Effector memory CD4-positive, alpha-beta T cell (primary cell): Measurements from ENCODE around the gene ZFP42.

Source experiments
- DNase-seq, 3 donors: peaks; one replicate each; pipeline ENCODE4 v3.0.0-alpha.2; 2020
- H3K27ac ChIP-seq: 2 replicates; pipeline ENCODE4 v1.7.0; 2013; ENCODE audit warnings: mild to moderate bottlenecking, low read length, moderate library complexity; ENCODE audit not compliant: insufficient read depth, poor library complexity, severe bottlenecking
- H3K27me3 ChIP-seq: replicated peaks from 2 replicates; pipeline ENCODE4 v1.7.0; 2013; ENCODE audit warnings: mild to moderate bottlenecking, low read length; ENCODE audit not compliant: insufficient read depth, control insufficient read depth, poor library complexity, severe bottlenecking
- H3K36me3 ChIP-seq: 2 replicates; pipeline ENCODE4 v1.7.0; 2013; ENCODE audit warnings: mild to moderate bottlenecking, low read length, moderate library complexity; ENCODE audit not compliant: control insufficient read depth, insufficient read depth
- H3K4me1 ChIP-seq: 2 replicates; pipeline ENCODE4 v1.7.0; 2013; ENCODE audit warnings: low read length, mild to moderate bottlenecking; ENCODE audit not compliant: control insufficient read depth, insufficient read depth, poor library complexity, severe bottlenecking
- H3K4me3 ChIP-seq: 2 replicates; pipeline ENCODE4 v1.7.0; 2013; ENCODE audit warnings: low read length, low read depth, mild to moderate bottlenecking; ENCODE audit not compliant: insufficient read depth, poor library complexity, severe bottlenecking
- H3K9me3 ChIP-seq: 2 replicates; pipeline ENCODE4 v1.7.0; 2013; ENCODE audit warnings: mild to moderate bottlenecking, low read length, moderate library complexity; ENCODE audit not compliant: control insufficient read depth

Gene ZFP42

DNA sequence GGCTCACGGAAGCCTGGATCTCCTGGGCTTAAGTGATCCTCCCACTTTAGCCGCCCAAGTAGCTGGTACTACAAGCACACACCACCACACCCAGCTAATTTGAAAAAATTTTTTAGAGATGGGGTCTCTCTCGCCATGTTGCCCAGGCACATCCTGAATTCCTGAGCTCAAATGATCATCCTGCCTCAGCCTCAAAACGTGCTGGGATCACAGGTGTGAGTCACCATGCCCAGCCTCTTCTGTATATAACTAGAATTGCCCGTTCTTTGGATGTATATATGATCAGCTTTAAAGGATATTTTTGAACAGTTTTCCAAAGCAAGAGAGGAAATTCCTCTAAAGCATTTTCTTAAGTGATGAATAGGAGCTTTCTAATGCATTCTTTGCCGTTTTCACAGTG lies 22.7 kb downstream of the ZFP42 start:
- Histone ChIP-seq H3K4me1 (no peaks in the 10 kb centered on the region), H3K27me3 (no peaks in the 10 kb centered on the region), H3K9me3 (no peaks in the 10 kb centered on the region), H3K36me3 (no peaks in the 10 kb centered on the region), H3K4me3 (no peak overlapping the region), H3K27ac (no peak overlapping the region)
- no peak for DNase-seq

DNA sequence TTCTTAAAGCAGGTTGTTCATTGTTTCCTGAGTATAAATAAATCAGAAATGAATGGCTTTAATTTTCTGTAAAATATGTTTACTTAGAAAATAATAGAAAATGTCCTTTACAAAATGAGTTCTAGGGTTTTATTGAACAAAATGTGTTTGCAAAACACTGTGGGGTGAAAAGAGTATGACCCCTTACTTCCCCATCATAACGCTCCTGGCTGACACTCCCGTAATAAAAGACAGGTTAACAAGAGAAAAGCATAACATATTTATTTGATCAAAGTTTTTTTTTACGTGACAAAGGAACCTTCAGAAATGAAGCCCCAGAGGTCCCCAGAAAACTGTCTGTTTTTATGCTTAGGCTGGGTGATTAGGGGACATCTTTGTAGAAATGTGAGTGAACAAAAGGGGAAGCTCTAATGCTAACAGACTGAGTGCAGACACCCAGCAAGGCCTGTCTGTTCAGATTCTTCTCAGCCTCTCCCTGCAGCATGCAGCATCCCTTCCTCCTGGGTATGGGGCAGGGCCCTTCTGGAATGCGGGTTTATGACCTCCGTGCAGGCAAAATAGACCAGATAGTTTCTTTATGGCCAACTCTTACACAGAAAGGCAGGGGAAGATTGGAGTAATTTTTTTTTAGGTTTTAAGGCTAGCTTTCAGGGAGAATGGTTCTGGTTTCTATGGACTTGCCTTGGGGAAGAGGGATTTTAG lies 26.1 kb downstream of the ZFP42 start:
- no peaks in the 10 kb centered on the region for H3K27me3 ChIP-seq
- H3K4me3 ChIP-seq: no peak overlapping the region
- no peaks in the 10 kb centered on the region for H3K36me3 ChIP-seq
- no peaks in the 10 kb centered on the region for H3K9me3 ChIP-seq
- no peak for DNase-seq
- H3K4me1 ChIP-seq: no peaks in the 10 kb centered on the region
- H3K27ac ChIP-seq: no peak overlapping the region

DNA sequence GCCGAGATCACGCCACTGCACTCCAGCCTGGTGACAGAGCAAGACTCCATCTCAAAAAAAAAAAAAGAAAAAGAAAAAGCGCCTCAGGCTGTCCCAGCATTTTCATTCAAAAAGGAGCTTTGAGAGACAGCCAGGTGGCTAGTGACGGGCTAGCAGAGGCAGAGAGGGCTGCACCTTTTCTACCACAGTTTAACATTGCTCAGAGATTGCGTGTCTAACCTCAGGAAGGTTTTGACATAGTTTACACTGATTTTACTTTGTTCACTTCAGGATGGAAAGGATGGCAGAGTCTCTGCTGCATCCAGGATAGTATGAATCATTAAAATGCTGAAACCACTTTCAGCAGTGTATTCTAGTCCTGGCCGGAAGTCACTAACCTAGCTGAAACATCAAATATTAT lies 28.1 kb downstream of the ZFP42 start:
- H3K9me3 ChIP-seq: no peaks in the 10 kb centered on the region
- no peak overlapping the region for H3K27ac ChIP-seq
- no peak for DNase-seq
- H3K36me3 ChIP-seq: no peaks in the 10 kb centered on the region
- no peak overlapping the region for H3K4me3 ChIP-seq
- H3K27me3 ChIP-seq: no peaks in the 10 kb centered on the region
- no peaks in the 10 kb centered on the region for H3K4me1 ChIP-seq

DNA sequence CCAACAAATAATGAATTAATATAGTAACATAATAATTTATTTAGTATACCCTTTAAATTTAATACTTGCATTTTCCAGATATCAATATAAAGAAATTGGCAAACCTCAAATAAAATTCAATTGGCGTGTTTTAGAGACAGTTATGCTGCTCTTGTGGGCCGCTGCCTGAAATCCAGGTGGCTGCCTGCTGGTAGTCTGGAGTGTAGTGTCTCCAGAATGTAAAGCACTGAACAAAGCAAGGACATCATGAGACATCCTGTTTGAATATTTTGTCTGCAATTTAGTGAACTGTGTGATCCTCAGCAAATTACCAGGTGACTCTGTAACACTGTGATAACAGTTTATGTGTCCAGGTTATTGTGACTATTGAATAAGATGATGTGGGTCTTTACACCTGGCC lies 29.9 kb downstream of the ZFP42 start:
- Histone ChIP-seq H3K9me3 (no peaks in the 10 kb centered on the region), H3K4me3 (no peak overlapping the region), H3K27ac (no peak overlapping the region), H3K4me1 (no peaks in the 10 kb centered on the region), H3K27me3 (no peaks in the 10 kb centered on the region), H3K36me3 (no peaks in the 10 kb centered on the region)
- DNase-seq: no peak

DNA sequence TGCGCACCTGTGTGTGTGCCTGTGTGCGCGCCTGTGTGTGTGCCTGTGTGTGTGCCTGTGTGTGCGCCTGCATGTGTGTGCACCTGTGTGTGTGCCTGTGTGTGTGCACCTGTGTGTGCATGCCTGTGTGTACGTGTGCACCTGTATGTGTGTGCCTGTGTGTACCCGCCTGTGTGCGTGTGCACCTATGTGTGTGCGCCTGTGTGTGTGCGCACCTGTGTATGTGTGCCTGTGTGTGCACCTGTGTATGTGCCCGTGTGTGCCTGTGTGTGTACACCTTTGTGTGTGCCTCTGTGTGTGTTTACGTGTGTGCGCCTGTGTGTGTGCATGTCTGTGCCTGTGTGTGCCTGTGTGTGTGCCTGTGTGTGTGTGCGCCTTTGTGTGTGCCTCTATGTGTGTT lies 33.5 kb downstream of the ZFP42 start:
- no peak overlapping the region for H3K4me3 ChIP-seq
- no peaks in the 10 kb centered on the region for H3K9me3 ChIP-seq
- no peaks in the 10 kb centered on the region for H3K36me3 ChIP-seq
- H3K27ac ChIP-seq: no peak overlapping the region
- no peaks in the 10 kb centered on the region for H3K27me3 ChIP-seq
- no peaks in the 10 kb centered on the region for H3K4me1 ChIP-seq
- no peak for DNase-seq

DNA sequence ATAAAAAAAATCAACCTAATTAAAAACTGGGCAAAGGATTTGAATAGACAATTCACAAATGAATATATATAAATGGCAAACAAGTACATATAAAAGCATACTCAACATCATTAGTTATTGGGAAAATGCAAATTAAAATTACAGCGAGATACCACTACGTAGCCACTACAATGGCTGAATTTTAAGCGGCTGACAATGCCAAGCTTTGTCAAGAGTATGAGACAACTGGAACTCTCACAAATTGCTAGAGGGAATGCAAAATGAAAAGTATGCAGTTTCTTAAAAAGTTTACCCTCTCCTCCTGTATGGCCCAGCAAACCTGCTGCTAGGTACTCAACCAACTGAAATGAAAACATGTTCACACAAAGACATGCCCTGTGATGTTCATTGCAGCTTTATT lies 34.8 kb downstream of the ZFP42 start:
- Histone ChIP-seq H3K4me1 (no peaks in the 10 kb centered on the region), H3K4me3 (no peak overlapping the region), H3K9me3 (no peaks in the 10 kb centered on the region), H3K36me3 (no peaks in the 10 kb centered on the region), H3K27ac (no peak overlapping the region), H3K27me3 (no peaks in the 10 kb centered on the region)
- no peak for DNase-seq

DNA sequence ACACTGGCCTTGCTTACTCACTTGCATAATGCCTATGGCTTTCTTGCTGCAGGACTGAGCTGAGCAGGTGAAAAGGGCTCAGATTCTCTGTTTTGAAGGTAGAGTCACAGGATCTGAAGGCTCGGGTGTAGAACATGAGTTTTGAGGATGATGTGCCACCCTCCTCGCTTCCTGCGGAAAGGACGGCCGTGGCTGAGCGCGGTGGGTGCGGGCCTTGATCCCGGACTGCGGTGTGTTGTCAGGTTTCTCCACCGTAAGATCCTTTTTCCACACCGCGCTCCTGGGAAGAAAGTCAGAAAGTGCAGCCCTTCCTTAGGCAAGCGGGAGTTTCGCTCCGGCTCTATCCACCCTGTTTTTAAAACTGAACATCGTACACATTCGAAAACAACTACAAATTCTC lies 36.2 kb downstream of the ZFP42 start:
- Histone ChIP-seq H3K4me3 (no peak overlapping the region), H3K27me3 (no peaks in the 10 kb centered on the region), H3K9me3 (no peaks in the 10 kb centered on the region), H3K27ac (no peak overlapping the region), H3K4me1 (no peaks in the 10 kb centered on the region), H3K36me3 (no peaks in the 10 kb centered on the region)
- no peak for DNase-seq

DNA sequence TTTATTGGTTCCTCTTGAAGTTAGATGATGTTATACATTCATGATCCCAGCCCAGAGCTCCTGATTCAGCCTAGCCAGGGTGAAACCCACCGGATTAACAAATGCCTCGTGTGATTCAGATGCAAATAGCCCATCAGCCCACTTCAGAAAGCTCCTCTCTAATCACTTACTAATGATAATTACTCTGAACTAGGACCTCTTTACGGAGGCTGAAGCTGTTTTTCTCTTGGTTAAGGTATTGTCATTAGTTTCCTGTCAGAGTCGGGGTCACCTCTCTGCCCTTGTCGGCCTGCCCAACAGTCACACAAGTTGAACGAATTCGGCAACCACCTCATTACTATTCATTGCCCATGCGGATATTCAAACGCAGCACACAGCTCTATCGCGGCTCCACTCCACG lies 36.6 kb downstream of the ZFP42 start:
- H3K4me3 ChIP-seq: no peak overlapping the region
- no peaks in the 10 kb centered on the region for H3K36me3 ChIP-seq
- no peaks in the 10 kb centered on the region for H3K9me3 ChIP-seq
- H3K27me3 ChIP-seq: no peaks in the 10 kb centered on the region
- no peaks in the 10 kb centered on the region for H3K4me1 ChIP-seq
- DNase-seq: no peak
- H3K27ac ChIP-seq: no peak overlapping the region

DNA sequence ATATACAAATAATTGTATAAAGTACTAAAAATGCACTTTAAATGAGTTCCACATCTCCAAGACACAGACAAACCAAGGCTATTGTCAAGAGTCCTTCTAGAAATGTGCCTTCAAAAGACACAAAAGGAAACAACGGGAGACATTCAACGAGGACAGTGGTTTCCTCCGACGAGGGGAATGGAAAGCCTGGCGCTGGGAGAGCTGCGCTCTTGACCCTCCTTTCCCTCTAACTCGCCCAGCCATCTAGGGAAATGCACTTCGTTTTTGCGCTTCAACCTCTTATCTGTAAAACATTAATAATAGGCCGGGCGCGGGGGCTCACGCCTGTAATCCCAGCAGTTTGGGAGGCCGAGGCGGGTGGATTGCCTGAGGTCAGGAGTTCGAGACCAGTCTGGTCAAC lies 37.0 kb downstream of the ZFP42 start:
- H3K4me1 ChIP-seq: no peaks in the 10 kb centered on the region
- H3K9me3 ChIP-seq: no peaks in the 10 kb centered on the region
- no peak overlapping the region for H3K27ac ChIP-seq
- no peaks in the 10 kb centered on the region for H3K36me3 ChIP-seq
- no peak overlapping the region for H3K4me3 ChIP-seq
- no peaks in the 10 kb centered on the region for H3K27me3 ChIP-seq
- no peak for DNase-seq

DNA sequence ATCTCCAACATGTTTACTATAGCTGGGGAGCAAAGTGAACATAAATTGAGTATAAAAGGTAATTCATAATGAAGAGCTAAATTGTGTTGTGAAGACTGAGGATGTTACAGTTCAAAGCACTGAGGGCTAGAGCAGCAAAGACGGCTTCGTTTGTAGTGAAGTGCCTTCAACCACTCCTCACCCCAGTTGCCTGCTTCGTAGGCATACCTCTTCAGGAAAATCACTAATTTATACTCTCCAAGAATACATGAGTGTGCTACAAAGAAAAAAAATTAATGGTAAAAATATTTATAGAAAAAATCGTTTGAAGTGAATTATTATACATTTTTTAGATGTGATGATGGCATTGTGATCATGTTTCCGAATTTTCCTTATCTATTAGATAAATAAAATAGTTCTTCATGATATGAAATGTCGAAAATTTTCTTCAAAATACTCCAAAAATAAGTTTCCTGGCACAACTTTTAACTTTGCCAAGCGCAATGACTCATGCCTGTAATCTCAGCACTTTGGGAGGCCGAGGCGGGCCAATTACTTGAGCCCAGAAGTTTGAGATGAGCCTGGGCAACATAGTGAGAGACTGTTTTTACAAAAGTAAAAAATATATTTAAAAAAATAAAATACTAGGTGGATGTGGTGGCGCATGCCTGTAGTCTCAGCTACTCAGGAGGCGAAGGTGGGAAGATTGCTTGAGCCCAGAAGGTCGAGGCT lies 41.6 kb downstream of the ZFP42 start:
- H3K4me1 ChIP-seq: no peaks in the 10 kb centered on the region
- DNase-seq: no peak

More for the DNA sequence above, 41.6 kb downstream of the ZFP42 start:
- Histone ChIP-seq H3K36me3 (no peaks in the 10 kb centered on the region), H3K27me3 (no peaks in the 10 kb centered on the region), H3K9me3 (no peaks in the 10 kb centered on the region), H3K27ac (no peak overlapping the region), H3K4me3 (no peak overlapping the region)
